NT2/D1 (cell line): ENCODE data around the gene HSPA1B.

ENCODE experiments used
- SUZ12 ChIP-seq: IDR thresholded peaks from 2 replicates; pipeline ENCODE4 v1.6.1; 2011; ENCODE audit not compliant: insufficient read length, insufficient read depth; ENCODE audit errors: extremely low read depth
- ZNF274 ChIP-seq: IDR thresholded peaks from 2 replicates; pipeline ENCODE4 v1.6.1; 2011; ENCODE audit warnings: mild to moderate bottlenecking, low read depth, low read length

GRCh38 chr6:31877125-31877650, 49.6 kb downstream of the HSPA1B start:
- TF ChIP-seq ZNF274: no peak
- no peak for TF ChIP-seq SUZ12
